A549 (cell line): ENCODE measurements around the gene ARG2. TPM values are rescaled to one million over a fixed set of nuclear protein-coding genes. Genes with fewer than 3 reads are reported as not detected.

Source experiments
- ATAC-seq, 2 experiments: fragments of 200-7000 bp in 1 of 2; fragments of >200 bp in 1 of 2; cut with Nextera tagmentation in 1 of 2; cut with Tn5 transposase in 1 of 2; 3 replicates each; pipeline versions ENCODE4 v1.8.0 to v1.9.1; 2018 to 2020; ENCODE audit warnings: mild to moderate bottlenecking in 1 of 2, moderate library complexity in 1 of 2
- CTCF ChIA-PET: fragments of 300-600 bp; sonication (Branson Sonifier 250); formaldehyde crosslinking; extraction: SDS; loops from one replicate; lab custom pipeline; 2021; ENCODE audit warnings: antibody characterized with exemption, inconsistent platforms; lab: Yijun Ruan, JAX
- POLR2A ChIA-PET: fragments of 350-600 bp; formaldehyde crosslinking; extraction: SDS; loops from one replicate; lab custom pipeline; 2021; ENCODE audit warnings: antibody characterized with exemption, inconsistent platforms; lab: Yijun Ruan, JAX
- DNase-seq, 2 experiments: peaks; one replicate each; pipeline versions ENCODE4 v3.0.0 to v3.0.0-alpha.2; 2011 to 2016; ENCODE audit warnings: low read depth in 1 of 2, low spot score in 1 of 2
- FAIRE-seq: peaks from 2 replicates; lab custom pipeline; 2011; peaks lifted over from hg19 to GRCh38; lab: Jason Lieb, UNC
- H3K27ac ChIP-seq, 2 experiments: fragments of >200 bp; sonication (Bioruptor Twin); formaldehyde crosslinking; 3 replicates each; pipeline ENCODE4 v1.5.1; 2016 to 2017
- H3K4me1 ChIP-seq: fragments of >200 bp; sonication (Bioruptor Twin); formaldehyde crosslinking; 3 replicates; pipeline ENCODE4 v1.6.1; 2016
- H3K4me2 ChIP-seq: fragments of >200 bp; sonication (Bioruptor Twin); formaldehyde crosslinking; 3 replicates; pipeline ENCODE4 v1.6.1; 2016
- H3K4me3 ChIP-seq: fragments of >200 bp; sonication (Bioruptor Twin); formaldehyde crosslinking; 3 replicates; pipeline ENCODE4 v1.5.1; 2016
- H3K9me3 ChIP-seq: fragments of >200 bp; sonication (Bioruptor Twin); formaldehyde crosslinking; 3 replicates; pipeline ENCODE4 v1.6.1; 2016
- CEBPB ChIP-seq, 2 experiments: fragments of >200 bp in 1 of 2; sonication (Bioruptor Twin) in 1 of 2; formaldehyde crosslinking in 1 of 2; IDR thresholded peaks; 2 replicates each; pipeline ENCODE4 v1.6.1; 2012 to 2016
- CHD2 ChIP-seq: fragments of 150-350 bp; IDR thresholded peaks from 2 replicates; pipeline ENCODE4 v1.6.1; 2014; ENCODE audit warnings: low read length; ENCODE audit not compliant: partially characterized antibody
- EP300 ChIP-seq, 2 experiments: fragments of >200 bp; sonication (Bioruptor Twin); formaldehyde crosslinking; IDR thresholded peaks; 2 replicates in 1 of 2; 3 replicates in 1 of 2; pipeline ENCODE4 v1.6.1; 2016 to 2017
- ESRRA ChIP-seq: fragments of 150-350 bp; IDR thresholded peaks from 2 replicates; pipeline ENCODE4 v1.6.1; 2014; ENCODE audit warnings: mild to moderate bottlenecking, low read length, borderline replicate concordance
- GATA3 ChIP-seq: IDR thresholded peaks from 2 replicates; pipeline ENCODE4 v1.6.1; 2012; ENCODE audit warnings: borderline replicate concordance
- HDAC2 ChIP-seq: fragments of 200-600 bp; sonication (generic); IDR thresholded peaks from 2 replicates; pipeline ENCODE4 v1.6.1; 2016
- WGBS: methylation state at CpG from one replicate; pipeline ENCODE4 v1.1.6; 2017; ENCODE audit errors: missing lambda C conversion rate; 5-methylcytosine and 5-hydroxymethylcytosine counted together
- polyA plus RNA-seq, 4 experiments: library from polyadenylated mRNA; depleted of rRNA in 3 of 4; stranded (reverse); fragments of >200 nt; fragmentation: RNase III in 1 of 4; extraction: RNeasy Plus Mini Kit Qiagen cat#74134 plus additional on column Dnase treatment in 1 of 4; gene quantifications; 2 replicates in 3 of 4; 3 replicates in 1 of 4; pipeline ENCODE4 v1.2.3, GENCODE V29; 2011 to 2017
- small RNA-seq, 6 experiments: library from RNA; depleted of rRNA; stranded (forward); fragments of <200 nt; gene quantifications; one replicate each; pipeline ENCODE3, GENCODE V24; 2012
- TF ChIP-seq, protein P1 (sequence below): fragments of 200-600 bp; sonication (generic); IDR thresholded peaks from 2 replicates; pipeline ENCODE4 v1.6.1; 2016; ENCODE audit warnings: antibody characterized with exemption, mild to moderate bottlenecking, moderate library complexity

ARG2 gene
- polyA plus RNA-seq, 2 of the 4 experiments (the other 2 are of a cell fraction): 1.8 to 2.5 TPM

- 94% methylated on average over 4 of the region's 4 CpGs for WGBS
- FAIRE-seq (no peak), ATAC-seq (no peak), DNase-seq (no peak)
- peaks cover 33% of the 10 kb centered on the region for H3K4me1 ChIP-seq
- H3K4me3 ChIP-seq: no peak overlapping the region
- POLR2A ChIA-PET: no interaction called here
- no peak overlapping the region for H3K27ac ChIP-seq
- CTCF ChIA-PET: interaction anchor here (1.7 to 2.1 kb wide), 2 partner anchors 10 to 113 kb away, joined by 3 to 9 read pairs; no protein-coding TSS in a partner anchor
- H3K9me3 ChIP-seq: no peaks in the 10 kb centered on the region
- H3K4me2 ChIP-seq: no peak overlapping the region
- TF ChIP-seq CHD2 (no peak), CEBPB (IDR thresholded peaks at IDR 0.05) (no peak)
Measured at GRCh38 chr14:67697006-67697405, 77.3 kb downstream of the ARG2 start.

GRCh38 chr14:67698179-67698578 is 78.5 kb downstream of the ARG2 start:
- ATAC-seq: no peak
- FAIRE-seq: no peak
- no peak for DNase-seq
- ChIA-PET POLR2A (no interaction called here), CTCF (interaction anchor here (0.7 to 2.1 kb wide), 7 partner anchors 9 to 271 kb away, joined by 3 to 9 read pairs (median 3); no protein-coding TSS in a partner anchor)
- Histone ChIP-seq H3K4me3 (no peak overlapping the region), H3K4me1 (peaks cover 29% of the 10 kb centered on the region), H3K4me2 (no peak overlapping the region), H3K27ac (no peak overlapping the region), H3K9me3 (no peaks in the 10 kb centered on the region)
- whole genome bisulfite sequencing: 26% methylated on average over 1 of the region's 1 CpG
- TF ChIP-seq GATA3 (no peak), ESRRA (no peak), EP300 (IDR thresholded peaks at IDR 0.05) (no peak), HDAC2 (no peak)
- TF ChIP-seq, protein P1, sequence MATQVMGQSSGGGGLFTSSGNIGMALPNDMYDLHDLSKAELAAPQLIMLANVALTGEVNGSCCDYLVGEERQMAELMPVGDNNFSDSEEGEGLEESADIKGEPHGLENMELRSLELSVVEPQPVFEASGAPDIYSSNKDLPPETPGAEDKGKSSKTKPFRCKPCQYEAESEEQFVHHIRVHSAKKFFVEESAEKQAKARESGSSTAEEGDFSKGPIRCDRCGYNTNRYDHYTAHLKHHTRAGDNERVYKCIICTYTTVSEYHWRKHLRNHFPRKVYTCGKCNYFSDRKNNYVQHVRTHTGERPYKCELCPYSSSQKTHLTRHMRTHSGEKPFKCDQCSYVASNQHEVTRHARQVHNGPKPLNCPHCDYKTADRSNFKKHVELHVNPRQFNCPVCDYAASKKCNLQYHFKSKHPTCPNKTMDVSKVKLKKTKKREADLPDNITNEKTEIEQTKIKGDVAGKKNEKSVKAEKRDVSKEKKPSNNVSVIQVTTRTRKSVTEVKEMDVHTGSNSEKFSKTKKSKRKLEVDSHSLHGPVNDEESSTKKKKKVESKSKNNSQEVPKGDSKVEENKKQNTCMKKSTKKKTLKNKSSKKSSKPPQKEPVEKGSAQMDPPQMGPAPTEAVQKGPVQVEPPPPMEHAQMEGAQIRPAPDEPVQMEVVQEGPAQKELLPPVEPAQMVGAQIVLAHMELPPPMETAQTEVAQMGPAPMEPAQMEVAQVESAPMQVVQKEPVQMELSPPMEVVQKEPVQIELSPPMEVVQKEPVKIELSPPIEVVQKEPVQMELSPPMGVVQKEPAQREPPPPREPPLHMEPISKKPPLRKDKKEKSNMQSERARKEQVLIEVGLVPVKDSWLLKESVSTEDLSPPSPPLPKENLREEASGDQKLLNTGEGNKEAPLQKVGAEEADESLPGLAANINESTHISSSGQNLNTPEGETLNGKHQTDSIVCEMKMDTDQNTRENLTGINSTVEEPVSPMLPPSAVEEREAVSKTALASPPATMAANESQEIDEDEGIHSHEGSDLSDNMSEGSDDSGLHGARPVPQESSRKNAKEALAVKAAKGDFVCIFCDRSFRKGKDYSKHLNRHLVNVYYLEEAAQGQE: no peak

Small RNA genes lying within 50 kb of the gene (small RNA-seq; reads per million reads assigned to genes)
- gene AL132640.3: 0 reads per million in 6 experiments
- gene RF00019: 0 reads per million in 6 experiments
- 0 reads per million in 6 experiments for gene RNA5SP386

Other genes starting within 250 kb of the ARG2 start
- gene PLEK2, start 207.8 kb upstream of the ARG2 start, polyA plus RNA-seq (2011; rRNA removed): 14.7 and 15.1 TPM in 2 replicates
- 13.0 to 16.1 TPM (median 14.6 TPM) in 3 replicates for gene PLEK2, start 207.8 kb upstream of the ARG2 start, polyA plus RNA-seq (2017; fragmentation: RNase III; extraction: RNeasy Plus Mini Kit Qiagen cat#74134 plus additional on column Dnase treatment)
- 0.19 and 0.28 TPM in 2 replicates for gene TMEM229B, start 131.2 kb upstream of the ARG2 start, polyA plus RNA-seq (2011; rRNA removed)
- gene TMEM229B, start 131.2 kb upstream of the ARG2 start, polyA plus RNA-seq (2017; fragmentation: RNase III; extraction: RNeasy Plus Mini Kit Qiagen cat#74134 plus additional on column Dnase treatment): 0.22 to 0.40 TPM (median 0.31 TPM) in 3 replicates
- gene PLEKHH1, start 86.6 kb upstream of the ARG2 start, polyA plus RNA-seq (2011; rRNA removed): 5.1 and 6.7 TPM in 2 replicates
- gene PLEKHH1, start 86.6 kb upstream of the ARG2 start, polyA plus RNA-seq (2017; fragmentation: RNase III; extraction: RNeasy Plus Mini Kit Qiagen cat#74134 plus additional on column Dnase treatment): 3.2 to 3.9 TPM (median 3.5 TPM) in 3 replicates
- 37.2 and 46.2 TPM in 2 replicates for gene PIGH, start 19.7 kb upstream of the ARG2 start, polyA plus RNA-seq (2011; rRNA removed)
- 19.3 to 21.1 TPM (median 20.1 TPM) in 3 replicates for gene PIGH, start 19.7 kb upstream of the ARG2 start, polyA plus RNA-seq (2017; fragmentation: RNase III; extraction: RNeasy Plus Mini Kit Qiagen cat#74134 plus additional on column Dnase treatment)
- gene VTI1B, start 54.7 kb downstream of the ARG2 start, polyA plus RNA-seq (2011; rRNA removed): 77.2 and 102 TPM in 2 replicates
- 77.5 to 89.1 TPM (median 81.9 TPM) in 3 replicates for gene VTI1B, start 54.7 kb downstream of the ARG2 start, polyA plus RNA-seq (2017; fragmentation: RNase III; extraction: RNeasy Plus Mini Kit Qiagen cat#74134 plus additional on column Dnase treatment)
- gene RDH11, start 75.8 kb downstream of the ARG2 start, polyA plus RNA-seq (2011; rRNA removed): 132 and 146 TPM in 2 replicates
- 62.1 to 85.7 TPM (median 83.8 TPM) in 3 replicates for gene RDH11, start 75.8 kb downstream of the ARG2 start, polyA plus RNA-seq (2017; fragmentation: RNase III; extraction: RNeasy Plus Mini Kit Qiagen cat#74134 plus additional on column Dnase treatment)
- gene RDH12, start 82.0 kb downstream of the ARG2 start, polyA plus RNA-seq (2011; rRNA removed): 0.12 and 0.20 TPM in 2 replicates
- gene RDH12, start 82.0 kb downstream of the ARG2 start, polyA plus RNA-seq (2017; fragmentation: RNase III; extraction: RNeasy Plus Mini Kit Qiagen cat#74134 plus additional on column Dnase treatment): 0.05 to 0.14 TPM (median 0.09 TPM) in 3 replicates
- 11.3 and 14.1 TPM in 2 replicates for gene ZFYVE26, start 196.7 kb downstream of the ARG2 start, polyA plus RNA-seq (2011; rRNA removed)
- 3.9 to 4.5 TPM (median 4.5 TPM) in 3 replicates for gene ZFYVE26, start 196.7 kb downstream of the ARG2 start, polyA plus RNA-seq (2017; fragmentation: RNase III; extraction: RNeasy Plus Mini Kit Qiagen cat#74134 plus additional on column Dnase treatment)
- 10.8 and 12.8 TPM in 2 replicates for gene RAD51B, start 199.9 kb downstream of the ARG2 start, polyA plus RNA-seq (2011; rRNA removed)
- gene RAD51B, start 199.9 kb downstream of the ARG2 start, polyA plus RNA-seq (2017; fragmentation: RNase III; extraction: RNeasy Plus Mini Kit Qiagen cat#74134 plus additional on column Dnase treatment): 6.6 to 8.0 TPM (median 7.2 TPM) in 3 replicates